K562 treated with DMSO at 1 percent for 48 hours (cell line): ENCODE results near the gene DNASE1L2. TPM values are rescaled to one million over a fixed set of nuclear protein-coding genes. Genes with fewer than 3 reads are reported as not detected.

Source experiments
- total RNA-seq: library from RNA; unstranded; fragments of 300-600 nt; gene quantifications from 2 replicates; pipeline ENCODE4 v1.2.3, GENCODE V29; 2022; ENCODE audit warnings: low replicate concordance; ENCODE audit errors: extremely low read depth

Gene DNASE1L2
- not detected in 2 replicates for total RNA-seq

GRCh38 chr16:2236337-2237101, at the start of gene DNASE1L2:
Gene DNASE1L2 (plus strand): TSS chr16:2236444. CDS start chr16:2236817, 373 bp downstream.

GRCh38 chr16:2196162-2196980, 39.9 kb upstream of the DNASE1L2 start, which contains the start of gene CASKIN1:
Gene CASKIN1 (minus strand): TSS chr16:2196605. CDS start chr16:2196432, 173 bp downstream.

DNA sequence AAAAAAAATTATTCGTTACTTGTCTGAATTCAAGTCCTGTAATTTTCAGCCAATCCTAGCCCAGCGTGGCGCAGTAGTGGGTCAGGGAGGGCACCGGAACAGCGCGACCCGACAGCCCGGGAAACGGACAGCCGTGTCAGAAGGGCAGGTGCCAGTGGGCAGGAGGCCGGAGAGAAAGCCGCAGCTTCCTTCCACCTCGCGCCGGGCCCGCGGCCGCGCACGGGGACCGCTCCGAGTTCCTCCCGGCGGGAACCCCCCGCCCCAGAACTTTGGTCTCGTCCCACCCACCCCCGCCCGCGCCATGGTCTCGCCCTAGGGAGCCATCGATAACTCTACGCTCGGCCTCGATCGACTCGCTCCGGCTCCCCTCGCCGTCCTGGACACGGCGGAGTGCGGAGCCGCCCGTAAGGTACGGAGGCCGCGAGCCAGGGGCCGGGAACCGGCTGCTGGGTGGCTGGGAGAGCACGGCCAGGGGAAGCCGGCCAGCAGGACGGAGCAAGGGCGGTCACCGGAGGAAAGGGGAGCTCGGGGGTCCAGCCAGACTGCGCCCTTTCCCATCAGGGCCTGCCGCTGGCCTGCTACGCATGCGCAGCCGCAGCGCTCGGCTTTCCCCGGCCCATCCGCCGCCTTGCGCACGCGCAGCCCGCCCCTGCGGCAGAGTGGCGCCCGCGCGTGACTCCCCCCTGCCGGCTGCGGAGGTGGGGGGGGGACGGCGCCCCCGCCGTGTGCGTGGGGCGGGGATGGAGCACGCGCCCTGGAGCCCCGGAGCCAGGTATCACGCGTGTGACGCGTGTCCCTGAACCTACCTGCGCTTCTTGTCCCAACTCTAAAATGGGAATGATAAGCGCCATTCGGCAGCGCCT, 30.9 kb upstream of the DNASE1L2 start, which contains the start of gene MLST8:
MLST8 (plus strand) TSS at position 351 of the 863 bp plus-strand sequence. CDS start 632 bp downstream, outside the sequence.

DNA sequence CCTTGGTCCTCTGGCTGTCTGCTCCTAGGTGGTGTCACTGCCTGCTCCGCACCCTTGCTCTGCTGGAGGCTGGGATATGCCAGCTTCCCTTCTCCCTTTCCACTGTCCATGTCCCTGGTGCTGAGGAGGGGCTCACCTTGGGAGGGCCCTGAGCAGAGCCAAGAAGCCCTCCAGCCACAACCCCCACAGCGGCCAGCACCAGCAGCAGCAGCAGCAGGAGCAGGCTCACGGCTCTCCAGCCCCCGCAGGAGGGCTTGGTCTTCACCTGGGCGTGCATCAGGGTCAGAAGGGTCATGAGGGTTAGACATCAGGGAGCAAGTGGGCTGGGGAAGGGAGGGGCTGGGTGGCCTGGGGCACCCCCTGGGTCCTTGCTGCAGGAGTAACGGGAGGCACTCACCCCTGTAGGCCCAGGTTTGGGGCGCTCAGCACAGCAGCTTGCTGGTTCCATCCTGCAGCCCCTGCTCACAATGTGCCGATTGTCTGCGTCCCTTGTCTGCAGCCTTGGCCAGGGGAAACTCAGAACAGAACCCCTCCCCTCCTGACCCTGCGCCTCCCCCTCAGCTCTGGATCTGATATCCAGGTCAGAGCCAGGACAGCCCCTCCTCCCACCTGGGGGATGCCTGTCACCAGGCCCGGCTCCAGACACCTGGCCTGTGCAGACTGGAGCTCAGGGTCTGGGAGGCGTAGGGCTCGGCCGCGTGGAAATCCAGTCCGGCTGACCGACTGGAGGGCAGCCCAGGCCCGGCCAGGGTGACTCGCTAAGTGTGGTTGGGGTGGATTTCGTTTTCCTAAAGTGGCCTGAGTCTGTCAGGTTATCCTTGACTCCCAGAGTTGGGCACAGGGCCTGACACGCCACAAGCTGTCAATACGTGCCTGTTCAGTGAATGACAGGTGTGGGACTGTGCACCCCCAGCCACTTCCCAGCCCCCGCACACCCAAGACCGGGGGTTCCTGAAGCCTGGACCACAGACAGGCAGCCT, 25.6 kb upstream of the DNASE1L2 start, which contains the start of gene BRICD5:
BRICD5 (minus strand) TSS at position 478 of the 980 bp plus-strand sequence; CDS start at position 448, 30 bp downstream.

DNA sequence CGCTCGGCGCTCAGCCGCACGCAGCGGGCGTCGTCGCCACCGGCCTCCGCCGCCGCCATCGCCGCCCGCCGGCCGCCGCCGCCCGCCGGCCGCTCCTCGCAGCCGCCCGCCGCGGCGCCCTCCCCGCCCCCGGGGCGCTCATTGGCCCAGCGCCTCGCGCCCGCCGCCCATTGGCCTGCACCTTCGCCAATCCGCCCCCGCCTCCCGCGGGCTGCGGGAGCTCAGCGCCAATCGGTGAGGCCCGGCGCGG, 21.6 kb upstream of the DNASE1L2 start, which contains the start of gene PGP:
PGP (minus strand) TSS at position 122 of the 250 bp plus-strand sequence; CDS start at position 59, 63 bp downstream.

DNA sequence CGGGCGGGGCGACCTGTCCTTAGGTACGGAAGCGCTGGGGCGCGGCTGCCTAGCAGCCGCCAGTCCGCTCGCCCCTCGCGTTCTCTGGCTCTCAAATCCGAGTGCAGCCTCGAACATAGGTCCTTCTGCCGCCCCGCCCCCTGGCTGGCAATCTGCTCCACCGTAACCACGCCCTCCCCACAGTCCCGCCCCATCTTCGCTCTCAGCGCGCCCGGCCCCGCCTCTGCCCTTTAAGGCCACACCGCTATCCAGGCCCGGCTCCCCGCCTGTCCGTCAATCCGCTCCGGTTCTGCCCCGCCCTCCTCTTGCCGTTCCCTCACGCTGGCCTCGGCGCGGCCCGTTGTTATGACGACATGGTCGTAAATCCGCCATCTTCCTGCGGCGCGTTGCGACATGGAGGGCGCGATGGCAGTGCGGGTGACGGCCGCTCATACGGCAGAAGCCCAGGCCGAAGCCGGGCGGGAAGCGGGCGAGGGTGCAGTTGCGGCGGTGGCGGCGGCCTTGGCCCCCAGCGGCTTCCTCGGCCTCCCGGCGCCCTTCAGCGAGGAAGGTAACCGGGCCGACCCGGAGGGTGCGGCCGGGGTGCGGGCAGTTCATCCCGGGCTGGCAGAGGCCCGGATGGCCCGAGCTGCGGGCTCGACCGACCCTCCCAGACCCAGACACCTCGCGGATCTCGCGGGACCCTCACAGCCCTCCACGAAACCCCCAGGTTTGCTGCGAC, 12.9 kb upstream of the DNASE1L2 start, which contains the start of gene E4F1:
E4F1 (plus strand) TSS at position 371 of the 721 bp plus-strand sequence; CDS start at position 394, 23 bp downstream.

GRCh38 chr16:2251296-2252111, 15.3 kb downstream of the DNASE1L2 start, which contains the start of gene ECI1:
Gene ECI1 (minus strand): TSS chr16:2251587. CDS start chr16:2251566, 21 bp downstream.

GRCh38 chr16:2267913-2268666, 31.8 kb downstream of the DNASE1L2 start, which contains the start of gene RNPS1:
Gene RNPS1 (minus strand): TSS chr16:2268126. CDS start chr16:2264643, 3,483 bp downstream.

Other genes with a start within 250 kb of the DNASE1L2 start
- not detected in 2 replicates for gene SYNGR3, start 246.5 kb upstream of the DNASE1L2 start, total RNA-seq
- not detected in 2 replicates for gene ZNF598, start 226.6 kb upstream of the DNASE1L2 start, total RNA-seq
- not detected in 2 replicates for gene NPW, start 216.7 kb upstream of the DNASE1L2 start, total RNA-seq
- gene NHERF2, start 209.5 kb upstream of the DNASE1L2 start, total RNA-seq = not detected in 2 replicates
- not detected in 2 replicates for gene NTHL1, start 188.6 kb upstream of the DNASE1L2 start, total RNA-seq
- not detected in 2 replicates for gene TSC2, start 188.5 kb upstream of the DNASE1L2 start, total RNA-seq
- gene PKD1, start 100.5 kb upstream of the DNASE1L2 start, total RNA-seq = 1,234 TPM in 1 of 2 replicates, not detected in the other
- not detected in 2 replicates for gene RAB26, start 87.8 kb upstream of the DNASE1L2 start, total RNA-seq
- not detected in 2 replicates for gene TRAF7, start 80.7 kb upstream of the DNASE1L2 start, total RNA-seq
- gene CASKIN1, start 39.8 kb upstream of the DNASE1L2 start, total RNA-seq = not detected in 2 replicates
- not detected in 2 replicates for gene MLST8, start 31.0 kb upstream of the DNASE1L2 start, total RNA-seq
- gene BRICD5, start 25.6 kb upstream of the DNASE1L2 start, total RNA-seq = not detected in 2 replicates
- not detected in 2 replicates for gene PGP, start 21.6 kb upstream of the DNASE1L2 start, total RNA-seq
- not detected in 2 replicates for gene E4F1, start 12.9 kb upstream of the DNASE1L2 start, total RNA-seq
- gene ECI1, start 15.1 kb downstream of the DNASE1L2 start, total RNA-seq = 674 TPM in 1 of 2 replicates, not detected in the other
- gene RNPS1, start 31.7 kb downstream of the DNASE1L2 start, total RNA-seq = not detected in 2 replicates
- not detected in 2 replicates for gene ABCA3, start 104.3 kb downstream of the DNASE1L2 start, total RNA-seq
- gene CCNF, start 193.0 kb downstream of the DNASE1L2 start, total RNA-seq = not detected in 2 replicates
- not detected in 2 replicates for gene TEDC2, start 223.7 kb downstream of the DNASE1L2 start, total RNA-seq
- gene NTN3, start 234.9 kb downstream of the DNASE1L2 start, total RNA-seq = not detected in 2 replicates
- not detected in 2 replicates for gene TBC1D24, start 238.7 kb downstream of the DNASE1L2 start, total RNA-seq